Calu3 (cell line): ENCODE results near the gene NRCAM. TPM values are rescaled to one million over a fixed set of nuclear protein-coding genes. Genes with fewer than 3 reads are reported as not detected.
"Not testable (repeated sequence)": the region's sequence is repeated elsewhere in the genome, so short reads cannot be mapped to it uniquely, and the experiment has no call there.

ENCODE experiments used
- BruUV-seq: library from RNA; stranded (reverse); fragments of 400-500 nt; replicated peaks from 2 replicates; lab custom pipeline; 2021; lab: Mats Ljungman, UMichigan
- CTCF ChIA-PET: fragments of 300-600 bp; sonication (Branson Sonifier 250); formaldehyde crosslinking; loops from one replicate; lab custom pipeline; 2022; ENCODE audit warnings: antibody characterized with exemption; lab: Charles Lee
- DNase-seq: peaks from one replicate; pipeline ENCODE4 v3.0.0; 2022
- H3K27ac Mint-ChIP-seq: one replicate; pipeline ENCODE4 v1.8.0; 2022; ENCODE audit warnings: mixed read lengths; ENCODE audit not compliant: unreplicated experiment
- H3K27me3 Mint-ChIP-seq: one replicate; pipeline ENCODE4 v1.8.0; 2022; ENCODE audit warnings: mixed read lengths; ENCODE audit not compliant: unreplicated experiment
- H3K36me3 Mint-ChIP-seq: one replicate; pipeline ENCODE4 v1.8.0; 2022; ENCODE audit warnings: mild to moderate bottlenecking, moderate library complexity, mixed read lengths; ENCODE audit not compliant: insufficient read depth, unreplicated experiment
- H3K4me1 Mint-ChIP-seq: one replicate; pipeline ENCODE4 v1.8.0; 2022; ENCODE audit warnings: mild to moderate bottlenecking, low read depth, mixed read lengths; ENCODE audit not compliant: unreplicated experiment
- H3K4me3 Mint-ChIP-seq: one replicate; pipeline ENCODE4 v1.8.0; 2022; ENCODE audit warnings: mild to moderate bottlenecking, low read depth, moderate library complexity, mixed read lengths; ENCODE audit not compliant: unreplicated experiment
- H3K9me3 Mint-ChIP-seq: one replicate; pipeline ENCODE4 v1.8.0; 2022; ENCODE audit warnings: low read depth, mixed read lengths; ENCODE audit not compliant: unreplicated experiment
- CTCF ChIP-seq: fragments of 200-600 bp; IDR thresholded peaks from one replicate; pipeline ENCODE4 v1.8.0; 2022; ENCODE audit warnings: antibody characterized with exemption; ENCODE audit not compliant: unreplicated experiment
- intact Hi-C: fragments of 100-400 bp; cut with micrococcal nuclease; formaldehyde crosslinking; loops from one replicate; pipeline ENCODE4 v1.10.0; 2022; ENCODE audit not compliant: unreplicated experiment
- total RNA-seq: library from RNA; stranded (reverse); gene quantifications from 2 replicates; pipeline ENCODE4 v1.2.3, GENCODE V29; 2022

The NRCAM gene
- total RNA-seq, 1 experiment from 2014 or later, result 15.0 TPM

- Mint-ChIP-seq H3K9me3 (no peaks in the 10 kb centered on the region), H3K27ac (no peak overlapping the region), H3K36me3 (peaks cover 5% of the 10 kb centered on the region), H3K27me3 (no peaks in the 10 kb centered on the region), H3K4me1 (peaks cover 24% of the 10 kb centered on the region), H3K4me3 (no peak overlapping the region)
- intact Hi-C loops, result no loop called here
- no peak for DNase-seq
- no peak for TF ChIP-seq CTCF
- no TSS peak for BruUV-seq
- CTCF ChIA-PET, result interaction anchor here (0.6 kb wide), 1 partner anchor 355 kb away, joined by 4 read pairs; no protein-coding TSS in a partner anchor
These were observed 110.4 kb downstream of the NRCAM start for GRCh38 chr7:108345710-108346336.

DNA sequence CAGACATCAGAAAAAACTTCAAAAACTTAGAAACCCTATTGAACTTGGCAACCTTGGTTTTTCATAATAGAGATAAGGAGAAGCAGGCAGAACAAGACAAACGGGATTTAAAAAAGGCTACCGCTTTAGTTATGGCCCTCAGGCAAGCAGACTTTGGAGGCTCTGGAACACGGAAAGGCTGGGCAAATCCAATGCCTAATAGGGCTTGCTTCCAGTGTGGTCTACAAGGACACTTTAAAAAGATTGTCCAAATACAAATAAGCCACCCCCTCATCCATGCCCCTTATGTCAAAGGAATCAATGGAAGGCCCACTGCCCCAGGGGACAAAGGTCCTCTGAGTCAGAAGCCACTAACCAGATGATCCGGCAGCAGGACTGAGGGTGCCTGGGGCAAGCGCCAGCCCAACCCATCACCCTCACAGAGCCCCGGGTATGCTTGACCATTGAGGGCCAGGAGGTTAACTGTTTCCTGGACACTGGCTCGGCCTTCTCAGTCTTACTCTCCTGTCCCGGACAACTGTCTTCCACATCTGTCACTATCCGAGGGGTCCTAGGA is 115.3 kb downstream of the NRCAM start:
- Mint-ChIP-seq H3K27me3 (no peaks in the 10 kb centered on the region), H3K27ac (peak overlapping the region; percentile 60), H3K4me3 (peak overlapping the region; percentile 50), H3K36me3 (peaks cover 6% of the 10 kb centered on the region), H3K4me1 (peaks cover 35% of the 10 kb centered on the region), H3K9me3 (peaks cover 3% of the 10 kb centered on the region)
- TF ChIP-seq CTCF, result no peak
- CTCF ChIA-PET, result no interaction called here
- BruUV-seq, result no TSS peak
- DNase-seq, result peak; percentile 48
- intact Hi-C loops, result no loop called here

- H3K4me3 Mint-ChIP-seq, result peak overlapping the region; percentile 50
- DNase-seq, BruUV-seq, H3K9me3 Mint-ChIP-seq, intact Hi-C loops, CTCF ChIA-PET, H3K27me3 Mint-ChIP-seq, H3K36me3 Mint-ChIP-seq: not testable (repeated sequence)
- H3K27ac Mint-ChIP-seq, result peak overlapping the region; percentile 60
- H3K4me1 Mint-ChIP-seq, result peaks cover 40% of the 10 kb centered on the region
These were observed 115.8 kb downstream of the NRCAM start for GRCh38 chr7:108340406-108340805.

- BruUV-seq, result no TSS peak
- Mint-ChIP-seq H3K4me3 (no peak overlapping the region), H3K27me3 (no peaks in the 10 kb centered on the region), H3K9me3 (peaks cover 3% of the 10 kb centered on the region), H3K27ac (no peak overlapping the region), H3K36me3 (no peaks in the 10 kb centered on the region), H3K4me1 (peaks cover 23% of the 10 kb centered on the region)
- CTCF ChIA-PET, result no interaction called here
- no peak for TF ChIP-seq CTCF
- intact Hi-C loops, result no loop called here
- DNase-seq, result peak; percentile 21
These were observed 120.8 kb downstream of the NRCAM start for GRCh38 chr7:108335269-108335918.
